IPS-20b (cell line): ENCODE data around the gene ELK3.

ENCODE experiments used
- H3K27ac ChIP-seq: one replicate; pipeline ENCODE4 v1.5.1; 2013; ENCODE audit warnings: low read length
- H3K27me3 ChIP-seq: 2 replicates; pipeline ENCODE4 v1.6.1; 2013; ENCODE audit warnings: mild to moderate bottlenecking, low read length, inconsistent platforms; ENCODE audit not compliant: insufficient read depth
- H3K36me3 ChIP-seq: 2 replicates; pipeline ENCODE4 v1.6.1; 2013; ENCODE audit warnings: low read depth, mild to moderate bottlenecking, inconsistent platforms, low read length, moderate library complexity; ENCODE audit not compliant: insufficient read depth
- H3K4me1 ChIP-seq: 2 replicates; pipeline ENCODE4 v1.6.1; 2013; ENCODE audit warnings: mild to moderate bottlenecking, control low read depth, inconsistent platforms, low read length, moderate library complexity; ENCODE audit not compliant: insufficient read depth
- H3K4me3 ChIP-seq: 2 replicates; pipeline ENCODE4 v1.5.1; 2013; ENCODE audit warnings: mild to moderate bottlenecking, low read length, inconsistent platforms
- H3K9ac ChIP-seq: 2 replicates; pipeline ENCODE4 v1.6.1; 2013; ENCODE audit warnings: low read depth, mild to moderate bottlenecking, inconsistent platforms, low read length, moderate library complexity
- H3K9me3 ChIP-seq: 2 replicates; pipeline ENCODE4 v1.6.1; 2013; ENCODE audit warnings: mild to moderate bottlenecking, low read depth, low read length, inconsistent platforms; ENCODE audit not compliant: insufficient read depth

The ELK3 gene

DNA sequence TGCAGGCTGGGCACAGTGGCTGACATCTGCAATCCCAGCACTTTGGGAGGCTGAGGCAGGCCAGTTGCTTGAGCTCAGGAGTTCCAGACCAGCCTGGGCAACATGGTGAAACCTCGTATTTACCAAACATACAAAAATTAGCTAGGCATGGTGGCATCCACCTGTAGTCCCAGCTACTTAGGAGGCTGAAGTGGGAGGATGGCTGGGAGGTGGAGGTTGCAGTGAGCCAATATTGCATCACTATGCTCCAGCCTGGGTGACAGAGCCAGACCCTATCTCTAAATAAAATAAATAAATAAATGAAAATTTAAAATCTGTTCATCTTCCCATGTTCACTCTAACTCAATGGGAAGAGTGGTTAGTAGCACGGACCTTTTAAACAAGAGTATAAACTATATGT, 71.2 kb downstream of the ELK3 start:
- Histone ChIP-seq H3K27me3 (no peaks in the 10 kb centered on the region), H3K27ac (no peak overlapping the region), H3K36me3 (peaks cover 13% of the 10 kb centered on the region), H3K4me3 (no peak overlapping the region), H3K9ac (no peak overlapping the region), H3K4me1 (peaks cover 3% of the 10 kb centered on the region; the same call in 1 of the 2 replicates), H3K9me3 (no peaks in the 10 kb centered on the region)

DNA sequence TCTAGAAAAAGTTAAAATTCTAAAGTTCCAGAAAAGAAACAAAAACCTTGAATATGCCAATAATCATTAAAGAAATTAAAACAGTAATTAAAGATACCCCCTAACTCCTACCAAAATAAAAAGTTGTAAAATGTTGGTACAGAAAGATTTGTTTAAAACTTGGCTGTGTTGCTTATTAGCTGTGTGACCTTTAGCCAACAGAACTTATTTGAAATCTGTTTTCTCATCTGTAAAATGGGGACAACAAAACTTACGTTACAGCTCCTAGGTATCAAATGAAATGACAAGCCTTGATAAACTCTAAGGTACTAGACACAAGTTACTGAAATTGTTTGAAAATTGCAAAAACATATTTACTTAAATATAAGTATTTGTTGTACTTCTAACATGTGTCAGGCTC, 71.7 kb downstream of the ELK3 start:
- no peak overlapping the region for H3K9ac ChIP-seq
- peaks cover 8% of the 10 kb centered on the region for H3K36me3 ChIP-seq
- H3K4me1 ChIP-seq, result peaks cover 3% of the 10 kb centered on the region; the same call in 1 of the 2 replicates
- H3K4me3 ChIP-seq, result no peak overlapping the region
- H3K27me3 ChIP-seq, result no peaks in the 10 kb centered on the region
- H3K27ac ChIP-seq, result no peak overlapping the region
- H3K9me3 ChIP-seq, result no peaks in the 10 kb centered on the region

DNA sequence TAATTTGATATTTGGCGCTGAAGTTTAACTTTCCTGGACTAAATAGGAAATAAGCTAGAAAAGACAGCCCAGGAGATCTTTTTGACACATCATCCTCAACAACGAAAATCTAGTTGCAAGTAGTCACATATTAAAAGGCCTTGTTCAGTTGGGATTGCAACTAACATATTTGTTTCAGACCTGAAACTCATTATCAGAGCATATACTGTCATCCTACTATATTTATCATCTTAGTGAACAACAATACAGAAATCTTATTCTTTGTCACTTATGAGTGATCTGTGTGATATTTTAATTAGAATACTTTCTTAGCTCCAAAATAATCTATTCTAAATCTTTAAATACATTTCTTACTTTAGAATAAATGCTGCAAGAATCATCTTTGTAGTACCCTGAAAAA, 72.1 kb downstream of the ELK3 start:
- peaks cover 3% of the 10 kb centered on the region; the same call in 1 of the 2 replicates for H3K4me1 ChIP-seq
- H3K27me3 ChIP-seq, result no peaks in the 10 kb centered on the region
- H3K9me3 ChIP-seq, result no peaks in the 10 kb centered on the region
- H3K27ac ChIP-seq, result no peak overlapping the region
- H3K9ac ChIP-seq, result no peak overlapping the region
- peaks cover 5% of the 10 kb centered on the region; the same call in 1 of the 2 replicates for H3K36me3 ChIP-seq
- no peak overlapping the region for H3K4me3 ChIP-seq

DNA sequence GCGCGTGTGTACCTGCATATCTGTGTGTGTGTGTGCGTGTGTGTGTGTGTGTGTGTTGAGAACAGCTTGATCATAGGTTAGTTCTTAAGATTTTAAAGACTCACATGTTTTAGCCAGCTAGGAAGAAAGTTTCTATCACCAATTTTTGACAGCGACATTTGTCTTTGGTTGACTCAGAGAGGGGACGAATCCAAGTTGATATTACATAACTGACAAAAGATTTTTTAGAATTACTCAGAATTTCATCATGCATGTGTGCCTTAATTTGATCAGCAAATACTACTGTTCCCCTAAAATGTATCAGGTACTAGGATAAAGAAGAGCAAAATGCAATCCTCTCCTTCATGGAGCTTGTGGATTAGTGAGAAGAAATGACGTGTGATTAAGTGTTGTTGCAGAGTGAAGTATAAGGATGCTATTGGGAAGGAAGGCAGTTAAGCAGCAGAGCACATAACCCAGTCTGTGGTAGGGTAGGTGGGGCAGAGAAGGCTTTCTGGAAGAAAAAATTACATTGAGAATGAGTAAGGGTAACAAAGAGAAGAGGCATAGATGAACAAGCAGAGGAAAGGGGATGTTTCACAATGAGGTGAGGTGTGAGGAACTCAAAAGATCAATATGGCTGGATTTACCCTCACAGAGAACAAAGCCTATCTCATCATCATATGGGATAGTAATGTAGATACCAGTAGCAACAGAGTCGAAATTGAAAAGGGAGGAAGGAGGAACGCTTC, 77.5 kb downstream of the ELK3 start:
- Histone ChIP-seq H3K27me3 (no peaks in the 10 kb centered on the region), H3K36me3 (0 out of 2 replicates have a peak, but pooled peaks cover 11% of the 10 kb centered on the region), H3K9ac (no peak overlapping the region), H3K4me3 (no peak overlapping the region), H3K9me3 (no peaks in the 10 kb centered on the region), H3K4me1 (no peaks in the 10 kb centered on the region), H3K27ac (no peak overlapping the region)

DNA sequence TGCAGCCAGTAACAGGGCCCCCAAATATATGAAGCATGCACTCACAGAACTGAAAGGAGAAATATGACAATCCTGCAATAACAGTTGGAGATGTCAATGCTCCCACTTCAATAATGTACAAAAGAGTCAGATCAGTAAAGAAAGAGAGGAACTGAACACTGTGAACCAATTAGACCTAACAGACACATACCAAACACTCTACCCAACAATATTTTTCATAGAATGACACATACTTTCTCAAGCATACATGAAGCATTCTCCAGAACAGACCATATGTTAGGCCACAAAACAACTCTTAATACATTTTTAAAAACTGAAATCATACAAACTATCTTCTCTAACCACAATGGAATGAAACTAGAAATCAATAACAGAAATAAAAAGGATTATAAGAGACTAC, 80.2 kb downstream of the ELK3 start:
- Histone ChIP-seq H3K36me3 (peaks cover 20% of the 10 kb centered on the region), H3K4me1 (no peaks in the 10 kb centered on the region), H3K4me3 (no peak overlapping the region)

DNA sequence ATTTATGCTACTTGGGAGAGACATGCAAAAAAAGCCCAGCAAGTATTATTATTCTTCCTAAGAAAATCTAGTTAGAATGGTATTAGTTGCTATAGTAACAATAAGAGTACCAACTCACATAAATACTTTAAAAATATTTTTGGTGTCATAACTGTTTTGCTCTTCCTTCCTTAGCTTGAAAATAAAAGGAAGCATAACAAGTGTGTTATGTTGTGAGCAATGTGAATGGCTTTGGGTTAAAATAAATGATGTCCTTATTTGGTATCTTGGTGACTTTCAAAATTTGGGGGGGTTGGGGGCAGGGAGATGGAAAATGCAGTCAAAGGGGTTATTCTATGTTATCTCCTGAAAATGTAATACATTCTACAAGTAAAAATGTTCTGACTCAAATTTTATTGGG, 91.0 kb downstream of the ELK3 start:
- Histone ChIP-seq H3K36me3 (peaks cover 60% of the 10 kb centered on the region), H3K4me3 (no peak overlapping the region), H3K4me1 (no peaks in the 10 kb centered on the region), H3K27ac (no peak overlapping the region), H3K9me3 (no peaks in the 10 kb centered on the region), H3K9ac (no peak overlapping the region), H3K27me3 (no peaks in the 10 kb centered on the region)

More for the DNA sequence above, 80.2 kb downstream of the ELK3 start:
- no peak overlapping the region for H3K9ac ChIP-seq
- H3K9me3 ChIP-seq, result no peaks in the 10 kb centered on the region
- no peaks in the 10 kb centered on the region for H3K27me3 ChIP-seq
- H3K27ac ChIP-seq, result no peak overlapping the region

DNA sequence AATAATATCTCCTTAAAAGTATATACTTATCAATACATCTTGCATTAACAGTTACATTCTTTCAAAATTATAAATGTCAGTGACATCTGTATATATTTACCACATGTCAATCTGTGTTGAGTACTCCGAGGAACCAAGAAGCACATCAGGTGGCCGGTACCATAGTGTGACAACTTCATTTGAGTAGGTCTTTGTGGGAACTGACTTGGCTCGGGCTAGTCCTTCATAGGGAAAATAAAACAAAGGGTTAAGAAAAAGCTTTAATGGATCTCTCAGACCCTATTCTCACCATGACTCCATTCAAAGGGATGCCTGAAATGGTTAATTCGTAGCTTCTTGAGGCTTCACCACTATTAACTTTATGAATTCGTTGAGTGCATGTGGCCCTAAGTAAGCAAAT, 94.9 kb downstream of the ELK3 start:
- no peak overlapping the region for H3K4me3 ChIP-seq
- H3K27ac ChIP-seq, result no peak overlapping the region
- peaks cover 31% of the 10 kb centered on the region for H3K36me3 ChIP-seq
- no peaks in the 10 kb centered on the region for H3K4me1 ChIP-seq
- H3K9ac ChIP-seq, result no peak overlapping the region
- H3K27me3 ChIP-seq, result no peaks in the 10 kb centered on the region
- H3K9me3 ChIP-seq, result no peaks in the 10 kb centered on the region

DNA sequence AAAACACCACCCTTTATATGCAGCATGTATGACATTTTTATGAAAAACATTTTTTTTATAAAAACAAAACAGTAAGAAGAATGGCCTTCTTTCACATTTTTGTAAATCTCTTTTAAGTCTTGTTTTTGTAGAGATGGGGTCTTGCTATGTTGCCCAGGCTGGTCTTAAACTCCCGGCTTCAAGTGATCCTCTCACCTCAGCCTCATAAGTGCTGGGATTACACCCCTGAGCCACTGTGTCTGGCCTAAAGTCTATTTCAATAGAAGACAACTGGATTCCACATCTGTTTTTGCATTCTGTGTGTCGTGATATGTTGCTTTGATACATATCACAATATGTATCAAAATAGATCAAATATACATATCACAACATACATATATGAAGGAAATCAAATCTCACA, 98.9 kb downstream of the ELK3 start:
- H3K4me3 ChIP-seq, result no peak overlapping the region
- H3K27me3 ChIP-seq, result no peaks in the 10 kb centered on the region
- no peak overlapping the region for H3K27ac ChIP-seq
- no peak overlapping the region for H3K9ac ChIP-seq
- H3K36me3 ChIP-seq, result peaks cover 14% of the 10 kb centered on the region
- no peaks in the 10 kb centered on the region for H3K9me3 ChIP-seq
- H3K4me1 ChIP-seq, result no peaks in the 10 kb centered on the region

DNA sequence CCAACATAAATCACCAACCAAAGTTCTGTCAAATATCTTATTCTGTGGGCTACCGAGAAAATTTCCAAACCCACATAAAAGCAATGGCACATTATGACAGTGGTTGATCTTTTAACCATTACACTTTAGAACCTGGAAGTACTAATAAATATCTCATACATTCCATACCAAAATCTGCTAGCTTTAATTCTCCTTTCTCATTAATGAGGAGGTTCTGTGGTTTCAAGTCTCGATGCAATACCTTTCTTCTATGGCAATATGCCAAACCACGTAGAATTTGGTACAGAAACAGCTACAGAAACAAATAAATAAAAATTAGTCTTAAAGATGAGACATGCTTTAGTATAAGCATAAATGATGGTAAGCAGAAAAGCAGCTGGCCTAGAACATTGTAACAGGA, 100.7 kb downstream of the ELK3 start:
- Histone ChIP-seq H3K9ac (no peak overlapping the region), H3K36me3 (peaks cover 13% of the 10 kb centered on the region), H3K4me3 (no peak overlapping the region), H3K27me3 (no peaks in the 10 kb centered on the region), H3K9me3 (no peaks in the 10 kb centered on the region), H3K27ac (no peak overlapping the region), H3K4me1 (no peaks in the 10 kb centered on the region)

DNA sequence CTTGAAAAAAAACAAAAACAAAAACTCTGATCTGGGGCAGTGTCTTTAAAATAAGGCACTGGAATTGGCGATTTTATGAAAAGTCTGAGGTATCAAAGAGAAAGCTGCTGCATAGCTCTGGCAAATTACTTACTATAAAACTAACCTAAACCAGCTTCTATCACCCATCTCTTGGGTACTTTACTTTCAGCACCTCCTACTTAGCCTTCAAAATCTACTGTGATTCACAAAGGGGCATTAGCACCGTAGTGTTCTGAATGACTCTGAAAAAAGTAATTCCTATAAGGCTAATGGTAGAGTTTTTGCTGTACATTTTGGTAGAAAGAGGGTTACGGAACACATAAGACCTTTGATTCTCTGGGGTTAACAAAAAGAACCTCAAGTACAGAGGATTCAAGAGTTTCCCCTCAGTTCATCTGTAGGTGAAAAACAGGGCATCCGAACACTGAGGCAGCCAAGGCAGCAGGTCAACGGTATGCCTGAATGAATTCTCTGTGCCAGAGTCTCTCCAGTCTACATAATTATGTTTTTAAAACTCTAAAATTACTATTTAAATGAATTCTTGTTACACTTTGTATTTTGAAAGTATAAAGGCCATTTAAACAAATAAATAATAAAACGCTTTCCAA, 101.5 kb downstream of the ELK3 start:
- Histone ChIP-seq H3K4me3 (no peak overlapping the region), H3K9me3 (no peaks in the 10 kb centered on the region), H3K27ac (no peak overlapping the region), H3K9ac (no peak overlapping the region), H3K4me1 (no peaks in the 10 kb centered on the region), H3K36me3 (peaks cover 15% of the 10 kb centered on the region), H3K27me3 (no peaks in the 10 kb centered on the region)

DNA sequence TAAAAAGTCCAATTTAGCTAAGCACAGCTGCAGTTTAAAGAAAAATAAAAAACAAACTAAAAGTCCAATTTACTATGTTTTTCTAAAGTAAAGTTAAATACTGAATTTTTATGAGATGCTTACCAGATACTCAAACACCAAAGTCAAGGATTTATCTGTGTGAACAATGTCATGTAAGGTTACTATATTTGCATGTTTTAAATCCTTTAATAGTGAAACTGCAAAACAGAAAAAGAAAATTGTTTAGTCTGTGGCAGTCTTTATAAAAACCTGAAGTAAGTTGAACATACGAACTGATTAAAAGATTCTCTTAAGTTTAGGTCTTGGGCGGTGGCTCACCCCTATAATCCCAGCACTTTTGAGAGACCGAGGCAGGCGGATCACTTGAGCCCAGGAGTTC, 103.3 kb downstream of the ELK3 start:
- no peak overlapping the region for H3K27ac ChIP-seq
- peaks cover 15% of the 10 kb centered on the region for H3K36me3 ChIP-seq
- H3K4me3 ChIP-seq, result no peak overlapping the region

DNA sequence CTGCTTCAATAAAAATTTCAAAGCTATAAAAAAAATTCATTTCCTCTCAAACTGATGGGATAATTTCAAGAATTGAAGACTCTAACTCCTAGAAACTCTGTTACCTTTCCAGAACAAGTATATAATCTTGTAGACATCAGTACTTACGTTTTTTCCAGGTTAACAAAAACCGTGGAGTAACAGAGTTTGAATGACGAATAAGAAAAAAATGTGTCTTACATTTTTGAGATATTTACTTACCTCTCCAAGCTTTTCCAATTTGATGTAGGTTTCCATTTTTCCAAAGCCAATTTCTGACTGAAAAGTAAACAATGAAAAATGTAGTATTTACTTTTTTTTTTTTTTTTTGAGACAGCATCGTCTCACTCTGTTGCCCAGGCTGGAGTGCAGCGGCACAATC, 105.9 kb downstream of the ELK3 start:
- H3K27ac ChIP-seq, result no peak overlapping the region
- H3K36me3 ChIP-seq, result peaks cover 15% of the 10 kb centered on the region
- H3K9me3 ChIP-seq, result no peaks in the 10 kb centered on the region
- peaks cover 21% of the 10 kb centered on the region; the same call in 1 of the 2 replicates for H3K4me1 ChIP-seq
- H3K9ac ChIP-seq, result no peak overlapping the region
- H3K27me3 ChIP-seq, result no peaks in the 10 kb centered on the region
- H3K4me3 ChIP-seq, result no peak overlapping the region

More for the DNA sequence above, 103.3 kb downstream of the ELK3 start:
- Histone ChIP-seq H3K9ac (no peak overlapping the region), H3K9me3 (no peaks in the 10 kb centered on the region), H3K27me3 (no peaks in the 10 kb centered on the region), H3K4me1 (peaks cover 2% of the 10 kb centered on the region; the same call in 1 of the 2 replicates)
